Neural crest cell (in vitro differentiated cells): Measurements from ENCODE around the gene ELP4. TPM values are rescaled to one million over a fixed set of nuclear protein-coding genes. Genes with fewer than 3 reads are reported as not detected.

Experiments
- DNase-seq: peaks from one replicate; pipeline ENCODE4 v3.0.0; 2021; ENCODE audit warnings: low read depth, mixed read lengths, low spot score
- H3K27ac Mint-ChIP-seq: one replicate; pipeline ENCODE4 v1.8.0; 2021; ENCODE audit warnings: mild to moderate bottlenecking, mixed read lengths; ENCODE audit not compliant: unreplicated experiment
- H3K27me3 Mint-ChIP-seq: 2 replicates; pipeline ENCODE4 v1.8.0; 2021; ENCODE audit warnings: low read depth, mild to moderate bottlenecking, mixed read lengths
- H3K36me3 Mint-ChIP-seq: 2 replicates; pipeline ENCODE4 v1.8.0; 2021; ENCODE audit warnings: low read depth, mild to moderate bottlenecking, mixed read lengths
- H3K4me1 Mint-ChIP-seq: 2 replicates; pipeline ENCODE4 v1.8.0; 2021; ENCODE audit warnings: mixed read lengths
- H3K4me3 Mint-ChIP-seq: one replicate; pipeline ENCODE4 v1.8.0; 2021; ENCODE audit warnings: mild to moderate bottlenecking, mixed read lengths
- H3K9me3 Mint-ChIP-seq: 2 replicates; pipeline ENCODE4 v1.8.0; 2021; ENCODE audit warnings: mixed read lengths
- total RNA-seq: library from RNA; stranded (reverse); gene quantifications from 2 replicates; pipeline ENCODE4 v1.2.1, GENCODE V29; 2021
- TF ChIP-seq, protein P1 (sequence below): fragments of 200-600 bp; sonication (generic); conservative IDR thresholded peaks from 2 replicates; pipeline ENCODE4 v1.5.0; 2021; ENCODE audit warnings: antibody characterized with exemption, mild to moderate bottlenecking

ELP4 gene
- total RNA-seq, 1 donor from 2014 or later, result 19.9 TPM

DNA sequence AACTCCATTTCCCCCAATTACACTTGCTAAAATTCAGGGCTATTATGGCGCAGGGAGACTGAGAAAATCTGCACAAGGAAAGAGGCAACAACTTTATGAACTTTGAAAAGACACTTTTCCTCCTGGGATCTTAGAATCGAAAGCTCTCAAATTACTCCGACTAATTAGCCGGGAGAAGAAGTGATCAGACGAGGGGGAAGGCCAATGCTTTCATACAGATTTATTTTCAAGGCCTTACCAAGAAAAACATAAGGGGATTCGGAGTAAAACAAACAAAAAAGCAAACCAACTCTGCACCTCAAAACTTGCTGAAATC is 299.9 kb downstream of the ELP4 start:
- Mint-ChIP-seq H3K9me3 (no peaks in the 10 kb centered on the region), H3K36me3 (peaks cover 24% of the 10 kb centered on the region), H3K27ac (peak overlapping the region; percentile 86), H3K4me1 (peaks cover 47% of the 10 kb centered on the region), H3K4me3 (peak overlapping the region; percentile 84), H3K27me3 (peaks cover 93% of the 10 kb centered on the region)
- TF ChIP-seq, protein P1, sequence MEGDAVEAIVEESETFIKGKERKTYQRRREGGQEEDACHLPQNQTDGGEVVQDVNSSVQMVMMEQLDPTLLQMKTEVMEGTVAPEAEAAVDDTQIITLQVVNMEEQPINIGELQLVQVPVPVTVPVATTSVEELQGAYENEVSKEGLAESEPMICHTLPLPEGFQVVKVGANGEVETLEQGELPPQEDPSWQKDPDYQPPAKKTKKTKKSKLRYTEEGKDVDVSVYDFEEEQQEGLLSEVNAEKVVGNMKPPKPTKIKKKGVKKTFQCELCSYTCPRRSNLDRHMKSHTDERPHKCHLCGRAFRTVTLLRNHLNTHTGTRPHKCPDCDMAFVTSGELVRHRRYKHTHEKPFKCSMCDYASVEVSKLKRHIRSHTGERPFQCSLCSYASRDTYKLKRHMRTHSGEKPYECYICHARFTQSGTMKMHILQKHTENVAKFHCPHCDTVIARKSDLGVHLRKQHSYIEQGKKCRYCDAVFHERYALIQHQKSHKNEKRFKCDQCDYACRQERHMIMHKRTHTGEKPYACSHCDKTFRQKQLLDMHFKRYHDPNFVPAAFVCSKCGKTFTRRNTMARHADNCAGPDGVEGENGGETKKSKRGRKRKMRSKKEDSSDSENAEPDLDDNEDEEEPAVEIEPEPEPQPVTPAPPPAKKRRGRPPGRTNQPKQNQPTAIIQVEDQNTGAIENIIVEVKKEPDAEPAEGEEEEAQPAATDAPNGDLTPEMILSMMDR, result no peak
- no peak for DNase-seq

DNA sequence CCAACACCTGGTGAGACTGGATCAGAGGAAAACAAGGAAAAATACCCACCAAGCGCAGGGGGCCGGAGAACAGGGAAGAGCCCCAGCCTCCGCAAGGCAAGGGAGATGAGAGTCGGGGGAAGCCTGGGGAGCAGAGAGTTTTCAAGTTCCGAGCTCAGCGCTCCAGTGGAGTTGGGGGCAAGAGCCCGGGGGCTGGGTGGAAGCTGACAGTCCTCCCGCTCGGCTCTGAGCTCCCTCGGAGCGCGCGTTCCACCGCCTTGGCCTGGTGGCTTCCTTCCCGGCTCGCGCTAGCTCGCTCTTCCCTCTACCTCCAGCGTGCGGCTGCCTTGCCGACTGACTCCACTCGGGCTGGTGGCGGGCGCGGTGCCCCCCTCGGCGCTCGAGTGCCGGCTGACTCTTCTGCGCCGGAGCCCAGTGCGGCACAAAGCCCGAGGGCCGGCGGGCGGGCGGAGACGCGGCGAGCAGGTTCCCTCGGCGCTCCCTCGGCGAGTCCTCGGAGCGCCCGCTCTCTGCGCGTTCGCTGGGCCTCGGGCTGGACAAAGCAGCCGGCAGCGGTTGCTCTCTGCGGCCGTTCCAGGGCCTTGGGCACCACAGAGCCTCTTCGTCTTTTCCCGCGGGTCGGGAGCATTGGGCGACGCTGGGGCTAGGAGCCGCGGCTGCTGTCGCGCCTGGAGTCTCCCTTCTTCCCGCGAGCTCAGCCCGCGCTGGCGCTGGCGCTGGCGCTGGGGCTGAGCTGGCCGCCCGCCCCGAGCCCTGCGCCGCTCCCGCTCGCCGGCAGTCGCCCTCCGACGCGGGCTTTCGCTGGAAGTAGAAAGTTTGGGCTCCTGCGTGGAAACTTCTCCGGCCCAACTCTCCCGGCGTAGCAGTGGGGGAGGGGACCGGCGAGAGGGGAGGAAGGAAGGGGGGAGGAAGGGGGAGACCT is 300.6 kb downstream of the ELP4 start:
- peak; percentile 33 for DNase-seq
- Mint-ChIP-seq H3K36me3 (peaks cover 20% of the 10 kb centered on the region), H3K4me1 (peaks cover 47% of the 10 kb centered on the region), H3K27me3 (peaks cover 94% of the 10 kb centered on the region), H3K9me3 (no peaks in the 10 kb centered on the region), H3K27ac (peak overlapping the region; percentile 87), H3K4me3 (peak overlapping the region; percentile 93)
- TF ChIP-seq, protein P1, result no peak

DNA sequence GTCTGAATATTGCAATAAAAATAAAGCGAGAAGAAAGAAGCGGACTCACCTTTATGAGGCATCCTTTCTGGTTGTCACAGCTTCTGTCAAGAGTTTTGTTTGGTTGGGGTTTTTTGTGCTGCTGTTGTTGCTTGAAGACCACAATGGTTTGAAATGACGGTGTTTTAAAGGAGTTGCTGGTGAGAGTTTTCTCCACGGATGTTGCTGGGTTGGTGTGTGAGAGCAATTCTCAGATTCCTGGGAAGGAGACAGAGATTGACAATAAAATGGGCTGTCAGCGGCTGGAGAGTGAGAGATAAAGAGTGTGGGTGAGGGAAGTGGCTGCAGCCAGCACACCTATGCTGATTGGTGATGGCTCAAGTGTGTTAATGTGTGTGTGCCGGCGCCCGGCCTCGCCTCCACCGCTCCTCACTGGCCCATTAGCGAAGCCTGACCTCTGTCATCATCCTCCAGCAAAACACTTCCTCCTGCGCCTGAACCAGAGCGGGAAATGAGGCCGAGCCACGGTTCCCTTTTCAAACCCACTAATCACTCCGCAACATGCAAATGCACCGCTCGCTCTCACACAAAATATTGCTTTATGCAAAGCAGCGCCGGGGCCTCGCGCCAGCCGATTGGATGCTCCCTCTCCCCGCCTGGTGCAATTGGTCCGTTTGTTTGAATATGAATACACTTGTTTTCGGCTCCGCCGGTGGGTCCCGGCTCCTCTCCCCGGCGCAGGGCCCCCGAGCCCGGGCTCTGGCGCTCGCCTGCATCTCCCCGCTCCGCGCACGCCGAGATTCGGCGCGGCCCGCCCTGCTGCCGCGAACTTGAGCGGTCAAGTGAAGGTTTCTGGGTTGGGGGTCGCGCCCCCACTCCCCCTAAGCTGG is 301.4 kb downstream of the ELP4 start, which contains the start of gene PAX6:
Gene PAX6 (minus strand): TSS at position 544 of the 869 bp plus-strand sequence. CDS start 4,911 bp downstream, outside the sequence.
- peaks cover 20% of the 10 kb centered on the region for H3K36me3 Mint-ChIP-seq
- no peaks in the 10 kb centered on the region for H3K9me3 Mint-ChIP-seq
- peaks cover 49% of the 10 kb centered on the region for H3K4me1 Mint-ChIP-seq

DNA sequence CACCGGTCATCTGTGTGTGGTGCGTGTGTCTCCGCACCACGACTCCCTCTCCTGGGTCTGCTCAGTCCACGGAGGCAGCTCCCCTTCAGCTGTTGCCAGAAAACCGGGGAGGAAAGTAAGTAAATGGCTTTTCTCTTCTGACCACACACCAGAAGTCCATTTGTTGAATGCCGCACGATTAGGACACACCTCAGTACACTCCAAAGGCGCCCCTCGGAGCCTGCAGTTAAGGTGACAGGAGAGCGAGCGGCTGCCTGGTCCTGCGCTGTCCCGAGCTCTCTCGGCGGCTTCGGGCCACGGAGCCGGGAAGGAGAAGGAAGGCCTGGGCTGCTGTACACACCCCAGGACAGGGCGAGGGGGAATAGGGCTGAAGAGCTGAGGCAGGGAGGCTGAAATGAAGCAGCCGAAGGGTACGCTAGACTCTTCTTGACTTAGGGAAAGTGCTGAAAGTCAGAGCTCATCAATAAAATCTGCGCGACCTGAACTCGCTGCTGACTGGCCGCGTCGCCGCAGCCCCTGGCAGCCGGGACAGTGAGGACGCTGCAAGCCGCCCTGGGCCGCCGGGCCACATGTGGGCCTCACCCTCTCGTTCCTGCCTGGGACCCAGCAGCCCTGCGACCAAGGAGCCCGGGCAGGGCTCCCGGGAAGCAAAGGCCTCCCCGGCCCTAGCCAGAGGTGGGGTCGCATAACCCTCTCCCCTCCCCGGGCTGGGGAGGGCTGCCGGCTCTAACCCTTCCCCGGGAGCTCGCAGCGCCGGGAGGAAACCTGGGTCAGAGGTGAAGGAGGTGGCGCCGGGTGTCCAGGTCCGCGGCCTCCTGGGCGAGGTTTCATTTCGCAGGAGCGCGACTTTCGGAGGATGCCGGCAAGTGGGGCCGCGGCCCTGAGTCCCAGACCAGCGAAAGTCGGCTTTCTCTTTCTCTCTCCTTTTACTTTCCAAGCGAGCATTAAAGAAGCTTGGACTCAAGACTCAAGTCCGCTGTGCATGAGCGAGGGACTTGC is 303.1 kb downstream of the ELP4 start:
- TF ChIP-seq, protein P1, result no peak
- DNase-seq, result peak; percentile 33
- H3K27ac Mint-ChIP-seq, result peak overlapping the region; percentile 76
- H3K36me3 Mint-ChIP-seq, result peaks cover 13% of the 10 kb centered on the region
- peak overlapping the region; percentile 91 for H3K4me3 Mint-ChIP-seq
- H3K27me3 Mint-ChIP-seq, result peaks cover 94% of the 10 kb centered on the region
- H3K9me3 Mint-ChIP-seq, result no peaks in the 10 kb centered on the region
- H3K4me1 Mint-ChIP-seq, result peaks cover 50% of the 10 kb centered on the region

More for the DNA sequence above, 301.4 kb downstream of the ELP4 start, which contains the start of gene PAX6:
- peak; percentile 70 for DNase-seq
- H3K27ac Mint-ChIP-seq, result peak within 1 kb of the TSS; percentile 87
- TF ChIP-seq, protein P1, result no peak
- H3K4me3 Mint-ChIP-seq, result peak within 1 kb of the TSS; percentile 93
- peaks cover 94% of the 10 kb centered on the region for H3K27me3 Mint-ChIP-seq
